Activated CD4-positive, CD25-positive, alpha-beta regulatory T cell treated with anti-CD3 and anti-CD28 coated beads, Interleukin-2, amount 50 U/mL, for 16 hours (primary cell): ENCODE results near the gene FAM120B.

Source experiments
- DNase-seq: peaks from one replicate; pipeline ENCODE4 v3.0.0-alpha.2; 2020; ENCODE audit warnings: low read depth, low spot score

The FAM120B gene

DNA sequence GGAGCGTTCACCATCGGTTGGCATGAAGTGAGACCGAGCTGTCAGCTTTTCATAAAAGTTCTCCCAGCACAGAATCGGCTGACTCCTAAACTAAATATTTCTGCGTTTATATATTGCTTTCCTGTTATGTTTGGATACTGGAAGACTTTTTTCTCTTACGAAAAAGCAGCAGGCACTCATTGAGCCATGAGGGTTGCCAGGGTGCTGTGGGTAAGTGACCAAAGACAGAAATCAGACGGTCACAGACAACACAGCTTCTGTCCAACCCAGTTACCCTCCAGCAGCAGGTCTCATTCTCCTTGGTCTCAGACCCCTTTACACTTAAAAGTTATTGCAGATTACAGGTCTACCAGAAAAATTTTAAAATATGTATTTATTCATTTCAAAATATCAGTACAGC, 113.7 kb downstream of the FAM120B start:
- no peak for DNase-seq

- DNase-seq, result no peak
These were observed 114.5 kb downstream of the FAM120B start for GRCh38 chr6:170420791-170421776.

GRCh38 chr6:170421921-170422320, 115.4 kb downstream of the FAM120B start:
- DNase-seq, result no peak

- no peak for DNase-seq
These were observed 116.5 kb downstream of the FAM120B start for GRCh38 chr6:170423030-170423429.

GRCh38 chr6:170423814-170424603, 117.5 kb downstream of the FAM120B start:
- DNase-seq, result no peak

GRCh38 chr6:170424604-170425126, 118.1 kb downstream of the FAM120B start:
- no peak for DNase-seq

GRCh38 chr6:170429450-170429849, 122.9 kb downstream of the FAM120B start:
- DNase-seq, result no peak

DNA sequence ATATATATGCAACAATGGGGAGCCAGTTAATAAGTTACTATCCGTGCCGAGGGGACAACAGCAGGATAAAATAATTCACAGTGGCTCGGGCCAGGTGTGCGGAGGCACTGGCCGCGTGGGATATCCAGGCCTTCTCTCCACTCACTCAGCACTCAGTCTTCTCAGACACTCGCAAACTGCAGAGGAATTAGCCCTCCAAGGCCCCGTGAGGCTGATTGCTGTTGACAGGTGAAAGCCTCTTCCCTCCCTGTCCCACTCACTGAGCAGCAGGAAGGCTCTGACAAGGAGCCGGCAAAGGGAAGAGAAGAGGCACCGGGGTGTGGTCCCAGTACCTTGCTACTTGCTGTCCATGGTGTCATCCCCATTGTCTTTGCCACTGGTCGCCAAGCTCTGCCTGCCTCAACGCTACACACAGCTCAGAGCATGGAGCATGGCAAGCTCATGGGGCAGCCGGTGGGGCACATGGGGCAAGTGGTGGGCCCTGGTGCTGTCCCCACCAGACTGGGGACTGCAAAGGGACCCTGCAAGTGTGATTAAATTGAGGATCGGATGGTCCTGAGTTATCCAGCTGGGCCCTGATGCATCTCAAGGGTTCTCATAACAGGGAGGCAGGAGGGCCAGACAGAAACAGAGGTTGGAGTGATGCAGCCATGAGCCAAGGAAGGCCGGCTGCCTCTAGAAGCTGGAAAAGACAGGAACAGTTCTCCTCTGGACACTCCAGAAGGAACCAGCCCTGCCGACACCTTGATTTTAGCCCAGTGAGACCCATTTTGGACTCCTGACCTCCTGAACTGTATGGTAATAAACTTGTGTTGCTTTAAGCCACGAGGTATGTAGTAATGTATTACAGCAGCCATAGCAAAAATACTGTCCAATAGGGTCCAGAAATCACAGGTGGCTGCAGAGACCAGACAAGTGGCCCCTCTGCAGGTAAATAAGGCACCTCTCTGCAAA, 126.9 kb downstream of the FAM120B start:
- DNase-seq, result no peak

GRCh38 chr6:170434117-170434820, 127.7 kb downstream of the FAM120B start:
- no peak for DNase-seq

GRCh38 chr6:170434821-170435155, 128.2 kb downstream of the FAM120B start:
- DNase-seq, result no peak

GRCh38 chr6:170435766-170436165, 129.2 kb downstream of the FAM120B start:
- DNase-seq, result no peak

DNA sequence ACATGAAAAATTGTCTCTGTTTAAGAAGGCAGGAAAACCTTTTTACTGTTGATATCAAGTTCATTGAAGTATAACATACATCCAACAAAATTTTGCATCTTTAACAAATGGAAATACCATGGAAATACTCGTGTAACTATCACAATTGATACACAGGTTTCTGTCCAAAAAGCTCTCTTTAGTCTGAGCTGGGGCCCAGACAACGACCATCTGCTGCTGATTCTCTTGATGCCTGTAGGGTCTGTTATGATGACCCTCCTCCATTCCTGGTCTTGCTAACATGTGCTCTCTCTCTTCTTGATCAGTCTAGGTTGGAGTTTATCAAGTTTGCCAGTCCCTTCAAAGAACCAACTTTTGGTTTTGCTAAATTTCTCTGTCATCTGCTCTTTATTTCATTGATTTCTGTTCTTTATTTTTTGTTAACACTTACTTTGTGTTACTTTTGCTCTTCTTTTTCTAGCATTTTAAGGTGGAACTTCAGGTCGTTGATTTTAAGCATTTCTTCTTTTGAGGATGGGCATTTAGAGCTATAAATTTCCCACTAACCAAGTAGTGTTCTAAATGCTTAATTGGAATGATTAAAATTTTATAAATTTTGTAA, 129.8 kb downstream of the FAM120B start:
- no peak for DNase-seq

GRCh38 chr6:170437719-170438401, 131.3 kb downstream of the FAM120B start:
- no peak for DNase-seq

DNA sequence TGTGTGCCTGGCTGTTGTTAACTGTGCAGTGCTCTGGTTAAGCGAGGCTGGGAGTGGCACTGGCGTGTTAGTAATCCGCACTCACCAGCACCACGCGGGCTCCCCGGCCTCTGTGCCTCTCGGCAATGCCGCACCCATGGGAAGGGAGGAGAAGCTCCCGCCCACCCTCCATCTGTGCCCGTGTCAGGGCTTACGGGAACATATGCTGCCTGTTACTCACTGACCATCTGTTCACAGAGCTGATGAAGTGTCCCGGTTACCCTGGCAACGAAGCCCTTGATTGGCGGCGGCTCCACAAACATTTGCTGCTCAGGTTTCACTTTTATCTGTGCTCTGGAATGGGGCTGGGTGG, 131.8 kb downstream of the FAM120B start:
- no peak for DNase-seq

GRCh38 chr6:170438861-170439260, 132.3 kb downstream of the FAM120B start:
- DNase-seq, result no peak

GRCh38 chr6:170439366-170440361, 133.1 kb downstream of the FAM120B start:
- DNase-seq, result no peak

DNA sequence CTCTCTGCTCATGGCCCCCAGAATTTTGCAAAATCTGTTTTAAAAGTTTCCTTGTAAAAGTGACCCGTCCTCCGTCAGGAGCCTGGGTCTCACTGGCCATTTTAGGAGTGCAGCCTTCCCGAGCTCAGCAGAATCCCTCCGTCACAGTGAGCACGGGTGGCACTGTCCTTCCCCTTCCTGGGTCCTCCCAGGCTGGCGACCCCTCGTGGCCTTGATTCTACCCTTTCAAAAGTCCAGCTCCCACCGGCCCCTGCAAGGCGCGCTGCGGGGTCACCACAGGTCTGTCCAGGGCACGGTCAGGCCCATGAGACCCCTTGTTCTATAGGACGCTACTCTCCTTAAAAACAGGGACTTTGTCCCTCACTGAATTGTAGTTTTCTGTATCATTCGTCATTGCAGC, 133.9 kb downstream of the FAM120B start:
- DNase-seq, result no peak

DNA sequence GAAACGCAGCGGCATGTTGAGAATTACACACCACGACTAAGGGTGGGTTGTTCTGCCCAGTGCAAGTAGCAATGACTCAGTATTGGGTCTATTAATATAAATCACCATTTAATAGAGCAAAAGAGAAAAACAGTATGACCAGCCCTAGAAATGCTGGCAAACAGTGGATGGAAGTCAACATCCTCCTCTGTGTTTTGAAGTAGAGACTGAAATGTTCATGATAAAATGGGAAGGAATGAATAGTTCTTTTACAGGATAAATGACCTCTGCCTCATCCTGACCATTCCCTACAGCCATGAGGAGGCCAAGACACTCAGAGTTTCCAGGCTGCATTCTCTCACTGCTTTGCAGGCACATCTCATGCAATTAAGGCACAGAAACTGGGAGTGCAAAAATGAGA, 134.8 kb downstream of the FAM120B start:
- DNase-seq, result no peak

DNA sequence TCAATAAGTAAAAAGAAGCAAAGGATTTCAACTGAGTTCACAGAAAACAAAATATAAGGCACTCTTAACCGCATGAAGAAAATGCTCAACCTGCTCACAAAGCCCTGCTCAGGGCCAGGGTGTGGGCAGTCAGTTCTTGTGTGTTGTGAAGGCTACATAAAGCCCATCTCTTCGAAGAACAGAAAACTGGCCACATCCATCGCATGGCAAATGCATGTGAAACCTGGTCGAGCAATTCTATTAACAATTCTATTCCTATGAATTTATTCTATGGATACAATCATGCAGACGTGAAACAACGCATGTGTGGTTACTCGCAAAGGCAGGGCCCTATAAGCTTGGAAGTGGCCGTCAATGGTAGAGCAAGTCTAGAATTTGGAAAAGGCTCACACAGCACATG, 136.0 kb downstream of the FAM120B start:
- DNase-seq, result no peak
